Measurements from ENCODE around the gene TOM1L2.
A peak's percentile ranks its signal among the peaks of the same experiment; 100 is the strongest.

Gene TOM1L2

GRCh38 chr17:17884391-17885357, 87.5 kb downstream of the TOM1L2 start:
- H3K9me3 Mint-ChIP-seq, result no peaks in the 10 kb centered on the region
- no peaks in the 10 kb centered on the region for H3K27me3 Mint-ChIP-seq
- no peak overlapping the region for H3K27ac Mint-ChIP-seq
- H3K4me1 Mint-ChIP-seq (ENCODE audit: low read depth in 2 of 2), result no peaks in the 10 kb centered on the region
- H3K4me3 Mint-ChIP-seq, result no peak overlapping the region
- ATAC-seq (replicated peaks), result no peak
- no peak for DNase-seq
- peaks cover 10% of the 10 kb centered on the region for H3K36me3 Mint-ChIP-seq (ENCODE audit: insufficient read depth)

- H3K27me3 Mint-ChIP-seq, result no peaks in the 10 kb centered on the region
- DNase-seq, result no peak
Measured at GRCh38 chr17:17883801-17884200, 88.4 kb downstream of the TOM1L2 start.

GRCh38 chr17:17882082-17882581, 90.1 kb downstream of the TOM1L2 start:
- no peaks in the 10 kb centered on the region for H3K27me3 Mint-ChIP-seq
- no peak overlapping the region for H3K4me3 Mint-ChIP-seq
- H3K36me3 Mint-ChIP-seq (ENCODE audit: insufficient read depth), result peaks cover 20% of the 10 kb centered on the region
- H3K9me3 Mint-ChIP-seq, result no peaks in the 10 kb centered on the region
- H3K4me1 Mint-ChIP-seq (ENCODE audit: low read depth in 2 of 2), result no peaks in the 10 kb centered on the region
- DNase-seq, result no peak
- ATAC-seq (replicated peaks), result no peak
- H3K27ac Mint-ChIP-seq, result peak overlapping the region in 1 of 2 donors; percentile 58

More at GRCh38 chr17:17883801-17884200, 88.4 kb downstream of the TOM1L2 start:
- no peaks in the 10 kb centered on the region for H3K4me1 Mint-ChIP-seq (ENCODE audit: low read depth in 2 of 2)
- H3K27ac Mint-ChIP-seq, result no peak overlapping the region
- no peak overlapping the region for H3K4me3 Mint-ChIP-seq
- no peaks in the 10 kb centered on the region for H3K9me3 Mint-ChIP-seq
- peaks cover 16% of the 10 kb centered on the region for H3K36me3 Mint-ChIP-seq (ENCODE audit: insufficient read depth)
- no peak for ATAC-seq (replicated peaks)

- H3K36me3 Mint-ChIP-seq (ENCODE audit: insufficient read depth), result peaks cover 21% of the 10 kb centered on the region
- no peaks in the 10 kb centered on the region for H3K9me3 Mint-ChIP-seq
Measured at GRCh38 chr17:17880577-17881196, 91.5 kb downstream of the TOM1L2 start.

GRCh38 chr17:17877529-17878358, 94.5 kb downstream of the TOM1L2 start:
- no peaks in the 10 kb centered on the region for H3K4me1 Mint-ChIP-seq (ENCODE audit: low read depth in 2 of 2)
- H3K27ac Mint-ChIP-seq, result no peak overlapping the region
- H3K9me3 Mint-ChIP-seq, result no peaks in the 10 kb centered on the region
- no peak for DNase-seq
- no peak overlapping the region for H3K4me3 Mint-ChIP-seq
- H3K27me3 Mint-ChIP-seq, result no peaks in the 10 kb centered on the region
- ATAC-seq (replicated peaks), result no peak
- peaks cover 19% of the 10 kb centered on the region for H3K36me3 Mint-ChIP-seq (ENCODE audit: insufficient read depth)

More at GRCh38 chr17:17880577-17881196, 91.5 kb downstream of the TOM1L2 start:
- H3K4me1 Mint-ChIP-seq (ENCODE audit: low read depth in 2 of 2), result no peaks in the 10 kb centered on the region
- H3K27ac Mint-ChIP-seq, result peak overlapping the region in 1 of 2 donors; percentile 49
- no peak for DNase-seq
- no peak for ATAC-seq (replicated peaks)
- H3K4me3 Mint-ChIP-seq, result no peak overlapping the region
- H3K27me3 Mint-ChIP-seq, result no peaks in the 10 kb centered on the region

- no peak overlapping the region for H3K4me3 Mint-ChIP-seq
- DNase-seq (no peak), ATAC-seq (replicated peaks) (no peak)
- H3K4me1 Mint-ChIP-seq (ENCODE audit: low read depth in 2 of 2), result no peaks in the 10 kb centered on the region
- peaks cover 19% of the 10 kb centered on the region for H3K36me3 Mint-ChIP-seq (ENCODE audit: insufficient read depth)
- H3K9me3 Mint-ChIP-seq, result no peaks in the 10 kb centered on the region
- no peak overlapping the region for H3K27ac Mint-ChIP-seq
- H3K27me3 Mint-ChIP-seq, result no peaks in the 10 kb centered on the region
Measured at GRCh38 chr17:17876959-17877528, 95.2 kb downstream of the TOM1L2 start.

- H3K36me3 Mint-ChIP-seq (ENCODE audit: insufficient read depth), result peaks cover 14% of the 10 kb centered on the region
- no peak for DNase-seq
- no peak overlapping the region for H3K27ac Mint-ChIP-seq
- H3K27me3 Mint-ChIP-seq, result no peaks in the 10 kb centered on the region
- H3K4me1 Mint-ChIP-seq (ENCODE audit: low read depth in 2 of 2), result no peaks in the 10 kb centered on the region
- ATAC-seq (replicated peaks), result no peak
- H3K4me3 Mint-ChIP-seq, result no peak overlapping the region
- H3K9me3 Mint-ChIP-seq, result no peaks in the 10 kb centered on the region
Measured at GRCh38 chr17:17874478-17874877, 97.7 kb downstream of the TOM1L2 start.

GRCh38 chr17:17873450-17873991, 98.7 kb downstream of the TOM1L2 start:
- peak overlapping the region in 1 of 2 donors; percentile 57 for H3K27ac Mint-ChIP-seq
- H3K4me3 Mint-ChIP-seq, result no peak overlapping the region
- H3K36me3 Mint-ChIP-seq (ENCODE audit: insufficient read depth), result peaks cover 11% of the 10 kb centered on the region
- H3K4me1 Mint-ChIP-seq (ENCODE audit: low read depth in 2 of 2), result no peaks in the 10 kb centered on the region
- no peak for DNase-seq
- no peaks in the 10 kb centered on the region for H3K9me3 Mint-ChIP-seq
- H3K27me3 Mint-ChIP-seq, result no peaks in the 10 kb centered on the region
- no peak for ATAC-seq (replicated peaks)

- H3K27ac Mint-ChIP-seq, result peak overlapping the region in 1 of 2 donors; percentile 57
- ATAC-seq (replicated peaks), result no peak
Measured at GRCh38 chr17:17872547-17873345, 99.5 kb downstream of the TOM1L2 start.

GRCh38 chr17:17871913-17872312, 100.3 kb downstream of the TOM1L2 start:
- Mint-ChIP-seq H3K4me1 (ENCODE audit: low read depth in 2 of 2) (no peaks in the 10 kb centered on the region), H3K9me3 (no peaks in the 10 kb centered on the region), H3K4me3 (no peak overlapping the region), H3K27me3 (no peaks in the 10 kb centered on the region), H3K36me3 (ENCODE audit: insufficient read depth) (peaks cover 7% of the 10 kb centered on the region), H3K27ac (peak overlapping the region in 1 of 2 donors; percentile 77)
- no peak for DNase-seq
- no peak for ATAC-seq (replicated peaks)

More at GRCh38 chr17:17872547-17873345, 99.5 kb downstream of the TOM1L2 start:
- no peaks in the 10 kb centered on the region for H3K27me3 Mint-ChIP-seq
- H3K9me3 Mint-ChIP-seq, result no peaks in the 10 kb centered on the region
- H3K4me1 Mint-ChIP-seq (ENCODE audit: low read depth in 2 of 2), result no peaks in the 10 kb centered on the region
- no peak for DNase-seq
- peaks cover 11% of the 10 kb centered on the region for H3K36me3 Mint-ChIP-seq (ENCODE audit: insufficient read depth)
- H3K4me3 Mint-ChIP-seq, result no peak overlapping the region

- H3K36me3 Mint-ChIP-seq (ENCODE audit: insufficient read depth), result peaks cover 7% of the 10 kb centered on the region
- no peaks in the 10 kb centered on the region for H3K4me1 Mint-ChIP-seq (ENCODE audit: low read depth in 2 of 2)
- H3K9me3 Mint-ChIP-seq, result no peaks in the 10 kb centered on the region
- H3K27me3 Mint-ChIP-seq, result no peaks in the 10 kb centered on the region
- DNase-seq (no peak), ATAC-seq (replicated peaks) (no peak)
- no peak overlapping the region for H3K27ac Mint-ChIP-seq
- H3K4me3 Mint-ChIP-seq, result no peak overlapping the region
Measured at GRCh38 chr17:17870247-17870646, 102.0 kb downstream of the TOM1L2 start.
